AG04449 (cell line): Measurements from ENCODE around the gene UBE2K.
"Not testable (repeated sequence)": the region's sequence is repeated elsewhere in the genome, so short reads cannot be mapped to it uniquely, and the experiment has no call there.

Experiments used
- CTCF ChIA-PET: fragments of 350-600 bp; formaldehyde crosslinking; extraction: SDS; loops from one replicate; lab custom pipeline; 2021; ENCODE audit warnings: antibody characterized with exemption; lab: Yijun Ruan, JAX
- POLR2A ChIA-PET: fragments of 400-600, 350-600 bp; formaldehyde crosslinking; extraction: SDS; loops from one replicate; lab custom pipeline; 2020; ENCODE audit warnings: antibody characterized with exemption, inconsistent platforms; lab: Yijun Ruan, JAX
- DNase-seq: peaks from one replicate; pipeline ENCODE4 v3.0.0-alpha.2; 2010; ENCODE audit warnings: low read depth, low spot score
- H3K4me3 ChIP-seq: 2 replicates; pipeline ENCODE4 v1.5.1; 2011; ENCODE audit warnings: low read depth, mild to moderate bottlenecking, control low read depth, low read length
- CTCF ChIP-seq: IDR thresholded peaks from one replicate; pipeline ENCODE4 v1.5.1; 2011; ENCODE audit warnings: mild to moderate bottlenecking, moderate library complexity, low read length, control low read depth, inconsistent platforms; ENCODE audit not compliant: insufficient read depth; ENCODE audit errors: missing control alignments

UBE2K gene

GRCh38 chr4:39697740-39698423 lies at the start of gene UBE2K:
Gene UBE2K, plus strand, starts transcription at chr4:39698136. Its CDS starts 192 bp downstream, at chr4:39698328.
- POLR2A ChIA-PET, result interaction anchor here (0.5 to 2.1 kb wide), 9 partner anchors 9 to 358 kb away, joined by 3 to 14 read pairs (median 3); partner anchors contain the start of genes LIAS, N4BP2, RPL9 and SMIM14
- CTCF ChIA-PET, result interaction anchor here (0.8 to 5.7 kb wide), 3 partner anchors 10 to 281 kb away, joined by 3 to 35 read pairs (median 30); no protein-coding TSS in a partner anchor
- no peak for DNase-seq
- TF ChIP-seq CTCF, result no peak
- peak within 1 kb of the TSS; percentile 97 for H3K4me3 ChIP-seq

- H3K4me3 ChIP-seq, result no peak overlapping the region
- ChIA-PET POLR2A (interaction anchor here (0.5 to 0.9 kb wide), 2 partner anchors 10 to 84 kb away, joined by 3 to 4 read pairs; partner anchors contain the start of gene SMIM14), CTCF (interaction anchor here (1.4 to 1.8 kb wide), 2 partner anchors 11 to 179 kb away, joined by 4 to 6 read pairs; no protein-coding TSS in a partner anchor)
- no peak for TF ChIP-seq CTCF
- DNase-seq, result no peak
Observed at GRCh38 chr4:39648213-39648612, 49.7 kb upstream of the UBE2K start.

- ChIA-PET CTCF (interaction anchor here (1.4 kb wide), 1 partner anchor 180 kb away, joined by 4 read pairs; no protein-coding TSS in a partner anchor), POLR2A (interaction anchor here (0.9 kb wide), 1 partner anchor 10 kb away, joined by 3 read pairs; the partner anchor contains the start of gene SMIM14)
- no peak overlapping the region for H3K4me3 ChIP-seq
- no peak for DNase-seq
- no peak for TF ChIP-seq CTCF
Observed at GRCh38 chr4:39648827-39649558, 48.9 kb upstream of the UBE2K start.

GRCh38 chr4:39649639-39650265 lies 48.2 kb upstream of the UBE2K start:
- CTCF ChIA-PET, result interaction anchor here (1.4 kb wide), 1 partner anchor 181 kb away, joined by 4 read pairs; no protein-coding TSS in a partner anchor

GRCh38 chr4:39651586-39651985 lies 46.4 kb upstream of the UBE2K start:
- DNase-seq, result not testable (repeated sequence)

More at GRCh38 chr4:39649639-39650265, 48.2 kb upstream of the UBE2K start:
- POLR2A ChIA-PET, result no interaction called here
- no peak for DNase-seq
- TF ChIP-seq CTCF, result no peak
- H3K4me3 ChIP-seq, result no peak overlapping the region

GRCh38 chr4:39655211-39655610 lies 42.7 kb upstream of the UBE2K start:
- DNase-seq, result no peak
- CTCF ChIA-PET, result interaction anchor here (0.5 to 2.5 kb wide), 2 partner anchors 186 kb away, joined by 3 to 7 read pairs; no protein-coding TSS in a partner anchor
- no peak overlapping the region for H3K4me3 ChIP-seq
- no peak for TF ChIP-seq CTCF
- POLR2A ChIA-PET, result no interaction called here

More at GRCh38 chr4:39651586-39651985, 46.4 kb upstream of the UBE2K start:
- H3K4me3 ChIP-seq, POLR2A ChIA-PET, CTCF ChIA-PET: not testable (repeated sequence)
